Dendritic cell treated with granulocyte-macrophage colony-stimulating factor and Interleukin-4, amounts not matched to agents 40 ng/mL and 50 ng/mL, for 4 days (primary cell): Measurements from ENCODE around the gene ZNF221.
"Not testable (repeated sequence)": the region's sequence is repeated elsewhere in the genome, so short reads cannot be mapped to it uniquely, and the experiment has no call there.

Source experiments
- H3K27ac Mint-ChIP-seq: one replicate; pipeline ENCODE4 v1.8.0; 2022; ENCODE audit warnings: mild to moderate bottlenecking, mixed read lengths
- H3K27me3 Mint-ChIP-seq: one replicate; pipeline ENCODE4 v1.8.0; 2022; ENCODE audit warnings: mild to moderate bottlenecking, mixed read lengths
- H3K36me3 Mint-ChIP-seq: one replicate; pipeline ENCODE4 v1.8.0; 2022; ENCODE audit warnings: low read depth, mixed read lengths
- H3K4me1 Mint-ChIP-seq: one replicate; pipeline ENCODE4 v1.8.0; 2022; ENCODE audit warnings: low read depth, mixed read lengths
- H3K4me3 Mint-ChIP-seq: one replicate; pipeline ENCODE4 v1.8.0; 2022; ENCODE audit warnings: mild to moderate bottlenecking, moderate library complexity, mixed read lengths
- H3K9me3 Mint-ChIP-seq: one replicate; pipeline ENCODE4 v1.8.0; 2022; ENCODE audit warnings: mixed read lengths
- intact Hi-C: fragments of 100-400 bp; cut with micrococcal nuclease; formaldehyde crosslinking; loops from one replicate; pipeline ENCODE4 v1.15.0; 2022

ZNF221 gene

DNA sequence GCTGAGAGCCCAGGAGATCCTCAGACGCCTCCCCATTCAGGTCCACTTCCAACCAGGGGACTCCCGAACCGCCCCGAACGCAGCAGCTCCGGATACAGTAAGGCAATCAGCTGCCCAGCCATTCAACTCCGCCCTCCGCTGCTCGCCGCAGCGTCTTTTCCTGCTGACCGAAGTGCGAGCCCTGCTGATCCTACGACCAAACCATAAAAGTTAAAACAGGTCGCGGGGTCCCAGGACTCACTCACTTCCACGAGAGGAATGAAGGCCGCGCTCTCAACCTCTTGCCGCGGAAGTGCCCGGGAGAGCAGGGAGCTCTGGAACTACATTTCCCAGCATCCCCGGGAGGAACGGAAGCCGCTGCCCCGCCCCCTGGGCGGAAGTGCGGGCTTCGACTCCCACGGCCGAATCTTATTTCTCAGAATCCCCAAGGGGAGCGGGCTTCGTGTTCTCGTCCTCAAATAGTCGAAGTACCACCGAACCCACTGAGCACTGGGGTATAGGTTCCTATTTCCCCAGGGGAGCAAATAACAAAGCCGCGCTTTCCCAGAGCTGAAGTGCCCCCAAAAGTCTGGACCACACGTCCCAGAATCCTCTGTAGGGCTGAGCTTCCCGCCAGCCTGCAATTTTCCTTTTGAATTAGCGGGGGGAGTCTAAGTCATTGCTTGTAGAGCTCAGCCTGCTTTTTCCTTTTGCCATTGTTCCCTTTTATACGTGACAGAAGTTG, 15.9 kb upstream of the ZNF221 start, which contains the start of gene ZNF45:
Gene ZNF45 (minus strand): TSS at position 298 of the 724 bp plus-strand sequence. CDS start 13,097 bp downstream, outside the sequence.
- Mint-ChIP-seq H3K27ac (peak within 1 kb of the TSS; percentile 93), H3K36me3 (peaks cover 42% of the 10 kb centered on the region), H3K4me3 (peak within 1 kb of the TSS; percentile 89), H3K27me3 (peaks cover 5% of the 10 kb centered on the region), H3K4me1 (peaks cover 19% of the 10 kb centered on the region), H3K9me3 (peaks cover 22% of the 10 kb centered on the region)
- intact Hi-C loops, result loop anchor here (1.0 to 5.0 kb wide), 4 partner anchors 16 to 108 kb away; partner anchors contain the start of genes ZNF155, ZNF221 and ZNF283

DNA sequence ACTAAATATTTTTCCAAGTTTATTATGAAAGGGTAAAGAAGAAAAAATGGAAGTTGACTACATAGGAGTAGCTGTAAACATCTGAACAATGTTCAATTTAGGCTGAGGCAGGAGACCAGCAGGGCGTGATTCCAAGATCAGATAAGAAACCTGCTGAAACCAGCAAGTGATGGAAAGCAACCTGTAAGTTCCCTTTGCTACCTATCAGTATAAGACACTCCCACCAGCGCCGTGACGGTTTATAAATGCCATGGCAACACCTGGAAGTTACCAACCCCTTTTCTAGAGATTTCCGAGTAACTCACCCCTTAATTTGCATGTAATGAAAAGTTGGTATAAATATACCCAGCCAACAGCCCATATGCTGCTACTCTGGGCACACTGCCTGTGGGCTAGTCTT, 14.8 kb upstream of the ZNF221 start:
- Mint-ChIP-seq H3K4me1 (peaks cover 19% of the 10 kb centered on the region), H3K27me3 (peaks cover 5% of the 10 kb centered on the region), H3K4me3 (no peak overlapping the region), H3K9me3 (peaks cover 31% of the 10 kb centered on the region), H3K36me3 (peaks cover 32% of the 10 kb centered on the region), H3K27ac (no peak overlapping the region)
- intact Hi-C loops, result no loop called here

DNA sequence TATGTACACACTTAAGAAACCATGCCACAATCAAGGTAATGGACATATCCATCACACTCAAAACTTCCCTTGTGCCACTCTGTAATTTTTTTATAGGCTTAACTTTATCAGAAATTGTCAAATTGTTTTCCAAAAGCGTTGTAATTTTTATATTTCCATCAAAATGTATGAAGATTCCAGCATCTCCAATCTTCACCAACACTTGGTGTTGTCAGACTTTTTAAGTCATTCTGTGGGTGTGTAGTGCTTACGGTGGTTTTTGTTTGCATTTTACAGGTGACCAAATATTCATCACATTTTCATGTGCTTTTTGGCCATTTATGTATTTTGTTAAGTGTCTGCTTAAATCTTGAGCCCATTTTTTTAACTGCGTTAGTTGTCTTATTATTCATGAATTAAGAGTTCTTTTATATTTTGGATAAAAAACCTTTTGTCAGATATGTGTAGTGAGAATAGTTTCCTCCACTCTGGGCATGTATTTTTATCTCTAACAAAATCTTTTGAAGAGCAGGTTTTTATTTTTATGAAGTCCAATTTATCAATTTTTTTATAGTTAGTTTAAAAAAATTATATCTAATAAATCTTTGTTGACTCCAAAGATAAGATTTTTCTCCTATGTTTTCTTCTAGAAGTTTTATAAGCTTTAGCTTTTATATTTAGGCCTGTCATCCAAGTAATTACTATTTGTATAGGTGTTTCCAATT, 11.3 kb upstream of the ZNF221 start:
- H3K27ac Mint-ChIP-seq, result no peak overlapping the region

DNA sequence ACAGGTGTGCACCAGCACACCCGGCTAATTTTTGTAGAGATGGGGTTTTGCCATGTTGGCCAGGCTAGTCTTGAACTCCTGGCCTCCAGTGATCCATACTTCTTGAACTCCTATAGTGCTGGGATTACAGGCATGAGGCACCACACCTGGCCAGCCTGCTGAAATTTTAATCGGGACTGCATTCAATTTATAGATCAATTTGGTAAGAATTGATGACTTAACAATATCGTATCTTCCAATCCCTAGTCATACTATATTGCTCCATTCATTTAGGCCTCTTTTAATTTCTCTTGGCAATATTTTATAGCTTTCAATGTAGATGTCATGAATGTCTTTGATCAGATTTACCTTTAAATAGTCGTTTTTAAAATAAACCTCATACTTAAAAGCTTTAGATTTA, 10.3 kb upstream of the ZNF221 start:
- H3K36me3 Mint-ChIP-seq, result no peaks in the 10 kb centered on the region
- intact Hi-C loops, result no loop called here

More for the DNA sequence above, 11.3 kb upstream of the ZNF221 start:
- H3K4me3 Mint-ChIP-seq, result no peak overlapping the region
- peaks cover 7% of the 10 kb centered on the region for H3K36me3 Mint-ChIP-seq
- H3K4me1 Mint-ChIP-seq, result no peaks in the 10 kb centered on the region
- peaks cover 55% of the 10 kb centered on the region for H3K9me3 Mint-ChIP-seq
- peaks cover 10% of the 10 kb centered on the region for H3K27me3 Mint-ChIP-seq
- intact Hi-C loops, result no loop called here

DNA sequence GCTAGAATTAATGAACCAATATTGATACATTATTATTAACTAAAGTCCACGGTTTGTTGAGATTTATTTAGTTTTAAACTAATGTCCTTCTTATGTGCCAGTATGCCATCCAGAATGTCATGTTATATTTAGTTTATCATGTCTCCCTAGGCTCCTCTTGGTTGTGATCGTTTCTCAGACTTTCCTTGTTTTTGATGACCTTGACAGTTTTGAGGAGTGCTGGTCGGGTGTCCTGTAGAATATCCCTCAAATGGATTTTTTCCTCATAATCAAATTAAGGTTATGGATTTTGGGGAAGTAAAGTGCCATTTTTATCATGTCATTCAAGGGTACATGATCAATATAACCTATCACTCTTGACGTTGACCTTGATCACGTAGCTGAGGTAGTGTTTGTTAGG, 9.8 kb upstream of the ZNF221 start:
- Mint-ChIP-seq H3K4me1 (no peaks in the 10 kb centered on the region), H3K36me3 (no peaks in the 10 kb centered on the region), H3K4me3 (no peak overlapping the region), H3K27ac (no peak overlapping the region), H3K27me3 (peaks cover 12% of the 10 kb centered on the region), H3K9me3 (peaks cover 68% of the 10 kb centered on the region)
- intact Hi-C loops, result no loop called here

More for the DNA sequence above, 10.3 kb upstream of the ZNF221 start:
- peaks cover 63% of the 10 kb centered on the region for H3K9me3 Mint-ChIP-seq
- no peaks in the 10 kb centered on the region for H3K4me1 Mint-ChIP-seq
- H3K27ac Mint-ChIP-seq, result no peak overlapping the region
- no peak overlapping the region for H3K4me3 Mint-ChIP-seq
- H3K27me3 Mint-ChIP-seq, result peaks cover 10% of the 10 kb centered on the region

DNA sequence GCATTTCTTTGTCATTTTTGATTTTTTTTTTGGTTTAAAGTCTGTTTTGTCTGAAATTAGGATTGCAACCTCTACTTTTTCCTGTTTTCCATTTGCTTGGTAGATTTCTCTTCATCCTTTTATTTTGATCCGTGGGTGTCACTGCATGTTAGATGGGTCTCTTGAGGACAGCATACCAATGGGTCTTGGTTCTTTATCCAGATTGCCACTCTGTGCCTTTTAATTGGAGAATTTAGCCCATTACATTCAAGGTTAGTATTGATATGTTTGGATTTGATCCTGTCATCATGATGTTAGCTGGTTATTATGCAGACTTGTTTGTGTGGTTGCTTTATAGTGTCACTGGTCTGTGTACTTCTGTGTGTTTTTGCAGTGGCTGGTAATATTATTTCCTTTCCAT, 3.6 kb upstream of the ZNF221 start:
- H3K4me3 Mint-ChIP-seq, H3K27ac Mint-ChIP-seq, intact Hi-C loops, H3K4me1 Mint-ChIP-seq: not testable (repeated sequence)
- Mint-ChIP-seq H3K36me3 (peaks cover 13% of the 10 kb centered on the region), H3K9me3 (peaks cover 73% of the 10 kb centered on the region), H3K27me3 (peaks cover 17% of the 10 kb centered on the region)

DNA sequence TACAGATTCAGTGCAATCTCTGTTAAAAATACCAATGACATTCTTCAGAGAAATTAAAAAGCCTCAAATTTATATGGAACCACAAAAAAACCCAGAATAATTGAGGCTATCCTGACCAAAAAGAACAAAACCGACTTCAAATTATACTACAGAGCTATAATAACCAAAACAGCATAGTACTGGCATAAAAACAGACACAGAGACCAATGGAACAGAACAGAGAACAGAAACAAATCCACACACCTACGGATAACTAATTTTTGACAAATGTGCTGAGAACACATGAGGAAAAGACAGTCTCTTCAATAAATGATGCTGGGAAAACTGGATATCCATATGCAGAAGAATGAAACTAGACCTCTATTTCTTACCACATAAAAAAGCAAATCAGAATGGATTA, 1.2 kb upstream of the ZNF221 start:
- intact Hi-C loops, result loop anchor here (2.0 kb wide), 1 partner anchor 53 kb away; the partner anchor contains the start of gene ZNF230
- peaks cover 16% of the 10 kb centered on the region for H3K27me3 Mint-ChIP-seq
- peaks cover 13% of the 10 kb centered on the region for H3K36me3 Mint-ChIP-seq
- not testable (repeated sequence) for H3K27ac Mint-ChIP-seq, H3K4me1 Mint-ChIP-seq, H3K4me3 Mint-ChIP-seq
- peaks cover 81% of the 10 kb centered on the region for H3K9me3 Mint-ChIP-seq

DNA sequence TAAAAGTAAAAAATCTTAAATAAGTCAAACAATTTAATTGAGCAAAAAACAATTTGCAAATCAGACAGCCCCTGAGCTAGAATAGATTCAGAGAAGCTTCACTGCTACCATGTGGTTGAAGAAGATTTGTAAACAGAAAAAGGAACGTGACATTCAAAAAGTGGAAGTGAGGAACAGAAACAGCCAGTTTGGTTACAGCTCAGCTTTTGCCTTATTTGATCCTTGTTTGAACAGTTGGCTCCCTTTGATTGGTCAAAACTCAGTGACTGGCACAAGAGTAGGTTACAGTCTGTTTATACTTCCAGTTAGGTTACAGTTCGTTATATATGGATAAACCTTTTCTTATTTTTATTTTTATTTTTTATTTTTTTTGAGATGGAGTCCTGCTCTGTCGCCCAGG, 5.8 kb downstream of the ZNF221 start:
- intact Hi-C loops, result no loop called here
- Mint-ChIP-seq H3K36me3 (peaks cover 10% of the 10 kb centered on the region), H3K27ac (no peak overlapping the region), H3K4me1 (no peaks in the 10 kb centered on the region), H3K9me3 (peaks cover 90% of the 10 kb centered on the region), H3K27me3 (no peaks in the 10 kb centered on the region), H3K4me3 (no peak overlapping the region)

DNA sequence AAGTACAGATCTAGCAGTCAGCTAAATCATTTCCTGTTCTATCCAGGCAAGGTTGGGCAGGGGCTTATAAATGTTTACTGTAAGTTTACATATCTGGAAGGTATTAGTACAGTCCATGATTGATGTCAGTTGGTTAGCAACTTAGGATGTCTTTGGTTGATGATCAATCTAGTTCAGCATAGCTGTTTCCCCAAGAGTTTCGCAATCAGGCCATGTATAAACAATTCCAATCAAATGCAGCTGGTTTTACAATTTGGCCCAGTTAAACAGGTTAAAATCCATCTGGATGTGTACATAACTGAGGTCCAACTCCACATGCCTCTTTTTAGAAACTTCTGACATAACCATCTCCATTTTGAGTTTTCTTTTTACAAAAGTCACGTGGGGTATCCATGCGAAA, 6.9 kb downstream of the ZNF221 start:
- Mint-ChIP-seq H3K4me3 (no peak overlapping the region), H3K9me3 (peaks cover 92% of the 10 kb centered on the region), H3K36me3 (peaks cover 10% of the 10 kb centered on the region), H3K4me1 (no peaks in the 10 kb centered on the region), H3K27ac (no peak overlapping the region), H3K27me3 (no peaks in the 10 kb centered on the region)
- intact Hi-C loops, result no loop called here

DNA sequence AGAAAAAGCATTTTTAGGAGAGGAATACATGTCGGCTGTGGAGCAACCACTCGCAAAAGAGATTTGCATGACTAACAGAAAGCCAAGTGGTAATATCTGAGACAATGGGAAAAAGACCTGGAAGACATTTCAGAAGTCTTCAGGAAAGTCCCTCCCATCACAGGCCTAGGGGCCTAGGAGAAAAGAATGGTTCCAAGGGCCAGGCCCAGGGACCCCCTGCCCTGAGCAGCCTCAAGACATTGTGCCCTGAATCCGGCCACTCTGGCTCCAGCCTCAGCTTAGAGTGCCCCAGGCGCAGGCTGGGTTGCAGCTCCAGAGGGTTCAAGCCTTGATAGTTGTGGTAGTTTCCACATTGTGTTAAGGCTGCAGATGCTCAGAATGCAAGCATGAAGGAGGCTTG, 9.4 kb downstream of the ZNF221 start:
- intact Hi-C loops, result no loop called here
- H3K9me3 Mint-ChIP-seq, result peaks cover 89% of the 10 kb centered on the region

DNA sequence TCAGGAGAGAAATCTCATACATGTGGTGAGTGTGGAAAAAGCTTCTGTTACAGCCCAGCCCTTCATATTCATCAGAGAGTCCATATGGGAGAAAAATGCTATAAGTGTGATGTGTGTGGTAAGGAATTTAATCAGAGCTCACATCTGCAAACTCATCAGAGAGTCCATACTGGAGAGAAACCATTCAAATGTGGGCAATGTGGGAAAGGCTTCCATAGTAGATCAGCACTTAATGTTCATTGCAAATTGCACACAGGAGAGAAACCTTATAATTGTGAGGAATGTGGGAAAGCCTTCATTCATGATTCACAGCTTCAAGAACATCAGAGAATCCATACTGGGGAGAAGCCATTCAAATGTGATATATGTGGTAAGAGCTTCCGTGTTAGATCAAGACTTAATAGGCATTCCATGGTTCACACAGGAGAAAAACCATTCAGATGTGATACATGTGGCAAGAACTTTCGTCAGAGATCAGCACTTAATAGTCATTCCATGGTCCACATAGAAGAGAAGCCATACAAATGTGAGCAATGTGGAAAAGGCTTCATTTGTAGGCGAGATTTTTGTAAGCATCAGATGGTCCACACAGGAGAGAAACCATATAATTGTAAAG, 15.2 kb downstream of the ZNF221 start:
- Mint-ChIP-seq H3K36me3 (peaks cover 47% of the 10 kb centered on the region), H3K27me3 (no peaks in the 10 kb centered on the region), H3K27ac (no peak overlapping the region), H3K9me3 (peaks cover 97% of the 10 kb centered on the region), H3K4me1 (no peaks in the 10 kb centered on the region), H3K4me3 (no peak overlapping the region)
- intact Hi-C loops, result no loop called here

More for the DNA sequence above, 9.4 kb downstream of the ZNF221 start:
- H3K4me3 Mint-ChIP-seq, result no peak overlapping the region
- H3K27me3 Mint-ChIP-seq, result no peaks in the 10 kb centered on the region
- no peaks in the 10 kb centered on the region for H3K4me1 Mint-ChIP-seq
- H3K27ac Mint-ChIP-seq, result no peak overlapping the region
- H3K36me3 Mint-ChIP-seq, result peaks cover 24% of the 10 kb centered on the region

DNA sequence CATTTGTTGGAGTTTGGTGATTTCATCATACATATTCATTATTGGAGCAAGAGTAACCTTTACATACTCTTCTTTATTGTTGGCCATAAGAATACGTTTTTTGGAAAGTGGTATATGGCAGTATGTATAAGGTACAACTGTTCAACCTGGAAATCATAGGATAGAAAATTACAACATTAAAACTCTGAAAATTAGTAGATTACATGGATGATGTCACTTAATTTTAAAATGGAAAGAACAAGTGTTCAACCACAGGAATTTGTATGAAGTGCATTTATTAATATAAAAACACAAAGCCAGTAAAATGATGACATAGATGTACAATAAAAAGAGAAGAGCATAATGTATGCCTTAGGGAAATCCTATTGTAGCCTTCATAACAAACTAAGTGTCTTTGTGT, 25.7 kb downstream of the ZNF221 start:
- no peaks in the 10 kb centered on the region for H3K4me1 Mint-ChIP-seq
- intact Hi-C loops, result no loop called here
- no peak overlapping the region for H3K4me3 Mint-ChIP-seq
- no peaks in the 10 kb centered on the region for H3K27me3 Mint-ChIP-seq
- no peaks in the 10 kb centered on the region for H3K36me3 Mint-ChIP-seq
- H3K9me3 Mint-ChIP-seq, result peaks cover 66% of the 10 kb centered on the region
- no peak overlapping the region for H3K27ac Mint-ChIP-seq

DNA sequence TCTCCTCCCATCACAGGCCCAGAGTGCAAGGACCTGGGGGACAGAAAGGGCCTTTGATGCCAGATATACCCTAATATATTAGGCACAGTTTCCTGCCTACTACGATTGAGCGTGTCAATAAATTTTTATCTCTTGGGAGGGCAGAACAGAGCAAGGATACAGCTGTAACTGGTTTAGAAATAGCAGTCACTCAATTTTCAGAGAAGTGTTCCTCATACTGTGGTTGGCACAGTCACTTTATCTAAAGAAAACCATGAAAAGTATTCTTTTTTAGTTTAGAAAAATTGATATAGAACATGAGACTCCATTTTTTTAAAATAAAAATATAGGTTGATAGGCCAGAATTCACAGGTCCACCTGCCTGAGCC, 32.5 kb downstream of the ZNF221 start:
- Mint-ChIP-seq H3K9me3 (peaks cover 18% of the 10 kb centered on the region), H3K4me3 (no peak overlapping the region), H3K27me3 (no peaks in the 10 kb centered on the region), H3K27ac (no peak overlapping the region), H3K4me1 (peaks cover 5% of the 10 kb centered on the region), H3K36me3 (peaks cover 22% of the 10 kb centered on the region)
- intact Hi-C loops, result no loop called here
